K562 (cell line): Measurements from ENCODE around the gene MSMO1. TPM values are rescaled to one million over a fixed set of nuclear protein-coding genes. Genes with fewer than 3 reads are reported as not detected.

Experiments used
- FOSL1 ChIP-seq: fragments of 200-800 bp; sonication (Bioruptor generic); conservative IDR thresholded peaks from 2 replicates; pipeline ENCODE4 v1.6.1; 2016; ENCODE audit warnings: missing genetic modification characterization, missing compliant biosample characterization
- HCFC1 ChIP-seq: IDR thresholded peaks from 2 replicates; pipeline ENCODE4 v1.6.1; 2012; ENCODE audit warnings: low read depth, low read length, improper control_type of control experiment
- ZNF764 ChIP-seq: fragments of 250-450 bp; sonication (Bioruptor Pico); IDR thresholded peaks from 2 replicates; pipeline ENCODE4 v1.4.0; 2020; ENCODE audit warnings: low read depth, mild to moderate bottlenecking, moderate library complexity
- polyA plus RNA-seq, 8 experiments: library from polyadenylated mRNA; depleted of rRNA in 4 of 8; stranded (reverse) in 5 of 8; unstranded in 3 of 8; fragments of >200 nt; fragmentation: Nextera tagmentation in 2 of 8; fragmentation: Illumina TruSeq in 1 of 8; extraction: Ambion mirVana in 2 of 8; extraction: Trizol in 1 of 8; gene quantifications; 2 replicates each; pipeline versions ENCODE4 v1.2.1 to v1.2.3, GENCODE V29; 2011 to 2014; ENCODE audit warnings: inconsistent platforms in 1 of 8, missing spikeins in 1 of 8
- total RNA-seq, 7 experiments: library from RNA; depleted of rRNA in 6 of 7; stranded (reverse); fragments of >200 nt in 6 of 7; fragmentation: Illumina TruSeq in 2 of 7; extraction: Trizol in 2 of 7; gene quantifications; 2 replicates each; pipeline versions ENCODE4 v1.2.1 to v1.2.3, GENCODE V29; 2011 to 2021; ENCODE audit warnings: low replicate concordance in 1 of 7
- TF ChIP-seq, protein P1 (sequence below): sonication (generic); formaldehyde crosslinking; IDR thresholded peaks from 2 replicates; pipeline ENCODE4 v1.8.1; 2023; ENCODE audit warnings: missing genetic modification reagents, mild to moderate bottlenecking, borderline replicate concordance
- TF ChIP-seq, protein P2 (sequence below): sonication (generic); formaldehyde crosslinking; IDR thresholded peaks from 2 replicates; pipeline ENCODE4 v1.8.1; 2023; ENCODE audit warnings: mild to moderate bottlenecking, missing genetic modification reagents

Gene MSMO1
- total and polyA plus RNA-seq, 9 of the 15 experiments (the other 6 are each of a cell fraction or from before 2014, with no cell fraction given) = 32.0 to 172 (median 63.5) TPM

GRCh38 chr4:165359506-165359905 is 32.0 kb downstream of the MSMO1 start (continued):
- TF ChIP-seq, protein P1, sequence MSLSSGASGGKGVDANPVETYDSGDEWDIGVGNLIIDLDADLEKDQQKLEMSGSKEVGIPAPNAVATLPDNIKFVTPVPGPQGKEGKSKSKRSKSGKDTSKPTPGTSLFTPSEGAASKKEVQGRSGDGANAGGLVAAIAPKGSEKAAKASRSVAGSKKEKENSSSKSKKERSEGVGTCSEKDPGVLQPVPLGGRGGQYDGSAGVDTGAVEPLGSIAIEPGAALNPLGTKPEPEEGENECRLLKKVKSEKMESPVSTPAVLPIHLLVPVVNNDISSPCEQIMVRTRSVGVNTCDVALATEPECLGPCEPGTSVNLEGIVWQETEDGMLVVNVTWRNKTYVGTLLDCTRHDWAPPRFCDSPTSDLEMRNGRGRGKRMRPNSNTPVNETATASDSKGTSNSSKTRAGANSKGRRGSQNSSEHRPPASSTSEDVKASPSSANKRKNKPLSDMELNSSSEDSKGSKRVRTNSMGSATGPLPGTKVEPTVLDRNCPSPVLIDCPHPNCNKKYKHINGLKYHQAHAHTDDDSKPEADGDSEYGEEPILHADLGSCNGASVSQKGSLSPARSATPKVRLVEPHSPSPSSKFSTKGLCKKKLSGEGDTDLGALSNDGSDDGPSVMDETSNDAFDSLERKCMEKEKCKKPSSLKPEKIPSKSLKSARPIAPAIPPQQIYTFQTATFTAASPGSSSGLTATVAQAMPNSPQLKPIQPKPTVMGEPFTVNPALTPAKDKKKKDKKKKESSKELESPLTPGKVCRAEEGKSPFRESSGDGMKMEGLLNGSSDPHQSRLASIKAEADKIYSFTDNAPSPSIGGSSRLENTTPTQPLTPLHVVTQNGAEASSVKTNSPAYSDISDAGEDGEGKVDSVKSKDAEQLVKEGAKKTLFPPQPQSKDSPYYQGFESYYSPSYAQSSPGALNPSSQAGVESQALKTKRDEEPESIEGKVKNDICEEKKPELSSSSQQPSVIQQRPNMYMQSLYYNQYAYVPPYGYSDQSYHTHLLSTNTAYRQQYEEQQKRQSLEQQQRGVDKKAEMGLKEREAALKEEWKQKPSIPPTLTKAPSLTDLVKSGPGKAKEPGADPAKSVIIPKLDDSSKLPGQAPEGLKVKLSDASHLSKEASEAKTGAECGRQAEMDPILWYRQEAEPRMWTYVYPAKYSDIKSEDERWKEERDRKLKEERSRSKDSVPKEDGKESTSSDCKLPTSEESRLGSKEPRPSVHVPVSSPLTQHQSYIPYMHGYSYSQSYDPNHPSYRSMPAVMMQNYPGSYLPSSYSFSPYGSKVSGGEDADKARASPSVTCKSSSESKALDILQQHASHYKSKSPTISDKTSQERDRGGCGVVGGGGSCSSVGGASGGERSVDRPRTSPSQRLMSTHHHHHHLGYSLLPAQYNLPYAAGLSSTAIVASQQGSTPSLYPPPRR (CRISPR knock-in tag) = no peak
- TF ChIP-seq, protein P2, sequence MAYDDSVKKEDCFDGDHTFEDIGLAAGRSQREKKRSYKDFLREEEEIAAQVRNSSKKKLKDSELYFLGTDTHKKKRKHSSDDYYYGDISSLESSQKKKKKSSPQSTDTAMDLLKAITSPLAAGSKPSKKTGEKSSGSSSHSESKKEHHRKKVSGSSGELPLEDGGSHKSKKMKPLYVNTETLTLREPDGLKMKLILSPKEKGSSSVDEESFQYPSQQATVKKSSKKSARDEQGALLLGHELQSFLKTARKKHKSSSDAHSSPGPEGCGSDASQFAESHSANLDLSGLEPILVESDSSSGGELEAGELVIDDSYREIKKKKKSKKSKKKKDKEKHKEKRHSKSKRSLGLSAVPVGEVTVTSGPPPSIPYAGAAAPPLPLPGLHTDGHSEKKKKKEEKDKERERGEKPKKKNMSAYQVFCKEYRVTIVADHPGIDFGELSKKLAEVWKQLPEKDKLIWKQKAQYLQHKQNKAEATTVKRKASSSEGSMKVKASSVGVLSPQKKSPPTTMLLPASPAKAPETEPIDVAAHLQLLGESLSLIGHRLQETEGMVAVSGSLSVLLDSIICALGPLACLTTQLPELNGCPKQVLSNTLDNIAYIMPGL (CRISPR knock-in tag) = no peak
- TF ChIP-seq ZNF764 (CRISPR knock-in tag) (no peak), FOSL1 (peak; percentile 45; the same call in 1 of the 2 replicates), HCFC1 (no peak)
- TF ChIP-seq, all 486 proteins: peak for 3
